K562 (cell line): ENCODE data around the gene SMAP2. TPM values are rescaled to one million over a fixed set of nuclear protein-coding genes. Genes with fewer than 3 reads are reported as not detected.

ENCODE experiments used
- BACH1 ChIP-seq: fragments of 200-800 bp; sonication (Bioruptor generic); IDR thresholded peaks from 2 replicates; pipeline ENCODE4 v1.6.1; 2016; ENCODE audit warnings: missing genetic modification characterization, missing compliant biosample characterization
- CBX5 ChIP-seq: IDR thresholded peaks from 2 replicates; pipeline ENCODE4 v1.6.1; 2014; ENCODE audit warnings: low read depth, borderline replicate concordance
- CREB3 ChIP-seq: fragments of 450-650 bp; conservative IDR thresholded peaks from 2 replicates; pipeline ENCODE4 v1.6.1; 2016; ENCODE audit warnings: missing genetic modification characterization, low read depth, mild to moderate bottlenecking, missing compliant biosample characterization, moderate library complexity
- FOS ChIP-seq: IDR thresholded peaks from 3 replicates; pipeline ENCODE4 v1.6.1; 2011; ENCODE audit not compliant: insufficient read length; ENCODE audit errors: extremely low read depth
- HDAC6 ChIP-seq: IDR thresholded peaks from 2 replicates; pipeline ENCODE4 v1.6.1; 2012; ENCODE audit warnings: low read depth, mild to moderate bottlenecking, control low read depth, inconsistent platforms, low read length, moderate library complexity
- HEY1 ChIP-seq: fragments of 250-450 bp; sonication (Bioruptor Pico); IDR thresholded peaks from 2 replicates; pipeline ENCODE4 v1.5.0; 2020; ENCODE audit warnings: mild to moderate bottlenecking, moderate library complexity, borderline replicate concordance
- KLF16 ChIP-seq: IDR thresholded peaks from 2 replicates; pipeline ENCODE4 v1.6.1; 2016; ENCODE audit warnings: antibody characterized with exemption
- NCOA1 ChIP-seq: fragments of 450-650 bp; IDR thresholded peaks from 2 replicates; pipeline ENCODE4 v1.6.1; 2016; ENCODE audit warnings: low read depth
- NFE2 ChIP-seq: IDR thresholded peaks from 2 replicates; pipeline ENCODE4 v1.6.1; 2014; ENCODE audit warnings: antibody characterized with exemption, low read depth
- OTX1 ChIP-seq: fragments of 450-650 bp; formaldehyde crosslinking; IDR thresholded peaks from 2 replicates; pipeline ENCODE4 v1.4.0; 2022; ENCODE audit warnings: mild to moderate bottlenecking
- RFX1 ChIP-seq: fragments of 450-650 bp; IDR thresholded peaks from 2 replicates; pipeline ENCODE4 v1.6.1; 2016; ENCODE audit warnings: mild to moderate bottlenecking, moderate library complexity
- SAP30 ChIP-seq: fragments of 200-600 bp; sonication (generic); IDR thresholded peaks from 2 replicates; pipeline ENCODE4 v1.6.1; 2012; ENCODE audit warnings: borderline replicate concordance, low read depth, mild to moderate bottlenecking, moderate library complexity, low read length, control low read depth, inconsistent platforms; ENCODE audit not compliant: insufficient read depth, poor library complexity, severe bottlenecking
- SETDB1 ChIP-seq: IDR thresholded peaks from one replicate; pipeline ENCODE4 v1.6.1; 2012; ENCODE audit warnings: low read length, control low read depth, inconsistent platforms
- SMAD4 ChIP-seq: fragments of 250-450 bp; sonication (Bioruptor Pico); conservative IDR thresholded peaks from 2 replicates; pipeline ENCODE4 v1.8.0; 2021; ENCODE audit warnings: inconsistent platforms, mild to moderate bottlenecking, moderate library complexity
- TRIM24 ChIP-seq, 2 experiments: fragments of 450-650 bp; IDR thresholded peaks; 2 replicates each; pipeline ENCODE4 v1.6.1; 2016
- WHSC1 ChIP-seq: IDR thresholded peaks from one replicate; pipeline ENCODE4 v1.6.1; 2012; ENCODE audit warnings: low read length, control low read depth, inconsistent platforms
- ZBTB5 ChIP-seq: fragments of 450-650 bp; IDR thresholded peaks from 2 replicates; pipeline ENCODE4 v1.6.1; 2017; ENCODE audit warnings: antibody characterized with exemption
- ZFX ChIP-seq: sonication (generic); formaldehyde crosslinking; IDR thresholded peaks from 2 replicates; pipeline ENCODE4 v1.8.0; 2022; ENCODE audit warnings: mild to moderate bottlenecking, missing genetic modification reagents, moderate library complexity
- ZNF134 ChIP-seq: fragments of 250-450 bp; sonication (Bioruptor Pico); conservative IDR thresholded peaks from 2 replicates; pipeline ENCODE4 v1.4.0; 2020
- ZNF217 ChIP-seq: sonication (generic); formaldehyde crosslinking; IDR thresholded peaks from 2 replicates; pipeline ENCODE4 v1.8.0; 2022; ENCODE audit warnings: mild to moderate bottlenecking, missing genetic modification reagents
- ZNF830 ChIP-seq: fragments of 250-450 bp; sonication (Bioruptor Pico); IDR thresholded peaks from 2 replicates; pipeline ENCODE4 v1.5.0; 2021; ENCODE audit warnings: mild to moderate bottlenecking
- polyA plus RNA-seq, 8 experiments: library from polyadenylated mRNA; depleted of rRNA in 4 of 8; stranded (reverse) in 5 of 8; unstranded in 3 of 8; fragments of >200 nt; fragmentation: Nextera tagmentation in 2 of 8; fragmentation: Illumina TruSeq in 1 of 8; extraction: Ambion mirVana in 2 of 8; extraction: Trizol in 1 of 8; gene quantifications; 2 replicates each; pipeline versions ENCODE4 v1.2.1 to v1.2.3, GENCODE V29; 2011 to 2014; ENCODE audit warnings: inconsistent platforms in 1 of 8, missing spikeins in 1 of 8
- total RNA-seq, 7 experiments: library from RNA; depleted of rRNA in 6 of 7; stranded (reverse); fragments of >200 nt in 6 of 7; fragmentation: Illumina TruSeq in 2 of 7; extraction: Trizol in 2 of 7; gene quantifications; 2 replicates each; pipeline versions ENCODE4 v1.2.1 to v1.2.3, GENCODE V29; 2011 to 2021; ENCODE audit warnings: low replicate concordance in 1 of 7
- TF ChIP-seq, protein P1 (sequence below): sonication (generic); formaldehyde crosslinking; IDR thresholded peaks from 2 replicates; pipeline ENCODE4 v1.5.0; 2020; ENCODE audit warnings: missing genetic modification reagents
- TF ChIP-seq, protein P2 (sequence below): IDR thresholded peaks from 3 replicates; pipeline ENCODE4 v1.6.1; 2011; ENCODE audit warnings: borderline replicate concordance, mild to moderate bottlenecking; ENCODE audit not compliant: insufficient read length, insufficient read depth
- TF ChIP-seq, protein P3 (sequence below): fragments of 250-450 bp; sonication (Bioruptor Pico); IDR thresholded peaks from 2 replicates; pipeline ENCODE4 v1.6.1; 2021; ENCODE audit warnings: mild to moderate bottlenecking

The SMAP2 gene
- total and polyA plus RNA-seq, 9 of the 15 experiments (the other 6 are each of a cell fraction or from before 2014, with no cell fraction given): 38.7 to 212 (median 94.1) TPM

DNA sequence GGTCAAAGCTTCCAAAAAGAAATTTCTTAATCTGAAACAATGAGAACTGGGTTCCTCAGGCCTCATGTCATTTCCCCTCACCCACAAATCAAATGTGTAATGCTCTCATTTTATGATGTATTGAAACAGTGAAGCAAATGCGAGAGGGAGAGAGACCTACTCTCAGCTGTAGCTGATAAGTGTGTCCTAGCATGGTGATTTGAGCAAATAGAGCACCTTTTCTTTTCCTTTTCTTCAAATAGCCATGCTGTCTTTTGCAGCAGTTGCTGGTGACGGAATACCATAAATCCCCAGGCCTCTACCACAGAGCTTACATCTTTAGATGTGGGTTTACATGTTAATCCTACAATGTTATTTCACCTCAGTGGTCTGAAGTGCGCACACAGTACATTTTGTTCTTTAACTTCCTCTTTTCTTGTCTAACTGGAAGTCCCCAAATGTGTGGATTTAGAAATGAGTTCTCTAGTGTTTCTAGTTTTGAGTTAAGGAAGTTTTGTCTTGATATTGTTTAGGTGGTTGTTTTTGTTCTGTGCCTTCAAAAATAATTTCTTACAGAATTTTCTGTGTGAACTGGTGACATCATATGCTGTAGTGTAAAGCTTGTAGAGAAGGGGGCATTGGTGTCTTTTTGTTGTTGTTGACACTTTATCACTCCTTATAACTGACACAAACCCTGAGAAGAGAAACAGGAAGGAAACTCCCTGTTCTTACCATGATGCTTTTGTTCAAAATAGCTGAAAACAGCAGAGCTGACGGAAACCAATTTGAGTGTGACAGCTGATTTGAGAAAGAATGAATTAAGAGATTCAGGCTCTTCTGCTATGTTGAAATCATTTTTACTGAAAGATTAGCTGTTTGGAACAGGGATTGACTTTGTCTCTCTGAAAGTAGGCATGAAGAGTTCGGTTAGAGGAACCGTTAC is 12.2 kb downstream of the SMAP2 start (continued):
- TF ChIP-seq SAP30 (no peak), ZNF134 (CRISPR knock-in tag) (no peak), HDAC6 (no peak), TRIM24 (IDR thresholded peaks at IDR 0.05) (no peak), BACH1 (tag) (no peak), ZBTB5 (no peak), OTX1 (0 out of 2 replicates have a peak, but pooled peaks have one; percentile 21), RFX1 (no peak), CREB3 (tag) (0 out of 2 replicates have a peak, but pooled peaks have one; percentile 74), ZFX (CRISPR knock-in tag) (peak; percentile 40; the same call in 1 of the 2 replicates), ZNF217 (CRISPR knock-in tag) (no peak), SETDB1 (no peak), FOS (no peak), CBX5 (no peak), KLF16 (no peak), SMAD4 (no peak), NCOA1 (0 out of 2 replicates have a peak, but pooled peaks have one; percentile 47), NFE2 (no peak), HEY1 (CRISPR knock-in tag) (no peak), ZNF830 (CRISPR knock-in tag) (no peak), WHSC1 (no peak)
- TF ChIP-seq, protein P1, sequence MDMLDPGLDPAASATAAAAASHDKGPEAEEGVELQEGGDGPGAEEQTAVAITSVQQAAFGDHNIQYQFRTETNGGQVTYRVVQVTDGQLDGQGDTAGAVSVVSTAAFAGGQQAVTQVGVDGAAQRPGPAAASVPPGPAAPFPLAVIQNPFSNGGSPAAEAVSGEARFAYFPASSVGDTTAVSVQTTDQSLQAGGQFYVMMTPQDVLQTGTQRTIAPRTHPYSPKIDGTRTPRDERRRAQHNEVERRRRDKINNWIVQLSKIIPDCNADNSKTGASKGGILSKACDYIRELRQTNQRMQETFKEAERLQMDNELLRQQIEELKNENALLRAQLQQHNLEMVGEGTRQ: no peak
- TF ChIP-seq, protein P2, sequence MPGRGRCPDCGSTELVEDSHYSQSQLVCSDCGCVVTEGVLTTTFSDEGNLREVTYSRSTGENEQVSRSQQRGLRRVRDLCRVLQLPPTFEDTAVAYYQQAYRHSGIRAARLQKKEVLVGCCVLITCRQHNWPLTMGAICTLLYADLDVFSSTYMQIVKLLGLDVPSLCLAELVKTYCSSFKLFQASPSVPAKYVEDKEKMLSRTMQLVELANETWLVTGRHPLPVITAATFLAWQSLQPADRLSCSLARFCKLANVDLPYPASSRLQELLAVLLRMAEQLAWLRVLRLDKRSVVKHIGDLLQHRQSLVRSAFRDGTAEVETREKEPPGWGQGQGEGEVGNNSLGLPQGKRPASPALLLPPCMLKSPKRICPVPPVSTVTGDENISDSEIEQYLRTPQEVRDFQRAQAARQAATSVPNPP: no peak
- TF ChIP-seq, protein P3, sequence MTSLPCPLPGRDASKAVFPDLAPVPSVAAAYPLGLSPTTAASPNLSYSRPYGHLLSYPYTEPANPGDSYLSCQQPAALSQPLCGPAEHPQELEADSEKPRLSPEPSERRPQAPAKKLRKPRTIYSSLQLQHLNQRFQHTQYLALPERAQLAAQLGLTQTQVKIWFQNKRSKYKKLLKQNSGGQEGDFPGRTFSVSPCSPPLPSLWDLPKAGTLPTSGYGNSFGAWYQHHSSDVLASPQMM (CRISPR knock-in tag): no peak
